Body of pancreas (tissue), 4 donors: Measurements from ENCODE around the gene HIBCH. TPM values are rescaled to one million over a fixed set of nuclear protein-coding genes. Genes with fewer than 3 reads are reported as not detected.

Experiments
- ATAC-seq: fragments of 150-250 bp; one replicate; pipeline ENCODE4 v1.9.1; 2016
- DNase-seq, 4 donors: peaks; one replicate each; pipeline ENCODE4 v3.0.0-alpha.2; 2019
- H3K27ac ChIP-seq, 4 donors: fragments of 200-600 bp; sonication (generic); 1 replicate in 3 of 4; 2 replicates in 1 of 4; pipeline versions ENCODE4 v1.5.1 to v1.6.1; 2016 to 2019; ENCODE audit warnings: mild to moderate bottlenecking in 1 of 4, mixed read lengths in 1 of 4, moderate library complexity in 1 of 4
- H3K27me3 ChIP-seq, 2 donors: fragments of 200-600 bp; sonication (generic); one replicate each; pipeline ENCODE4 v1.6.0; 2016; ENCODE audit warnings: mild to moderate bottlenecking in 1 of 2
- H3K36me3 ChIP-seq, 2 donors: fragments of 200-600 bp; sonication (generic); replicated peaks in 1 of 2; 2 replicates each; pipeline ENCODE4 v1.5.1; 2016; ENCODE audit warnings: low read depth in 2 of 2; ENCODE audit not compliant: insufficient read depth in 1 of 2
- H3K4me1 ChIP-seq: fragments of 200-600 bp; sonication (generic); one replicate; pipeline ENCODE4 v1.6.0; 2016
- H3K4me3 ChIP-seq, 2 donors: fragments of 200-600 bp; sonication (generic); 1 replicate in 1 of 2; 2 replicates in 1 of 2; pipeline ENCODE4 v1.5.1; 2016 to 2019
- H3K9me3 ChIP-seq, 3 donors: fragments of 200-600 bp; sonication (generic); 1 replicate in 2 of 3; 2 replicates in 1 of 3; pipeline ENCODE4 v1.5.1; 2016
- POLR2A ChIP-seq, 3 donors: fragments of 450-650 bp; IDR thresholded peaks; one replicate each; pipeline ENCODE4 v1.6.1; 2016; ENCODE audit warnings: antibody characterized with exemption in 3 of 3, mild to moderate bottlenecking in 2 of 3
- WGBS, 2 donors: methylation state at CpG; one replicate each; pipeline ENCODE4 v1.1.5; 2017; 5-methylcytosine and 5-hydroxymethylcytosine counted together
- intact Hi-C: fragments of 100-400 bp; cut with DNase I; formaldehyde crosslinking; loops from one replicate; pipeline ENCODE4 v1.15.1; 2023
- total RNA-seq, 2 donors: library from RNA; depleted of rRNA; stranded (reverse); fragments of >200 nt; gene quantifications; one replicate each; pipeline ENCODE4 v1.1.0, GENCODE V29; 2016
- TF ChIP-seq, protein P1 (sequence below), 7 experiments: fragments of 450-650 bp in 4 of 7; fragments of 200-600 bp in 3 of 7; sonication (generic) in 3 of 7; IDR thresholded peaks; one replicate each; pipeline ENCODE4 v1.5.1; 2016 to 2019; ENCODE audit warnings: antibody characterized with exemption in 7 of 7

Gene HIBCH
- total RNA-seq, 2 donors from 2014 or later, result 19.4 to 21.3 TPM

DNA sequence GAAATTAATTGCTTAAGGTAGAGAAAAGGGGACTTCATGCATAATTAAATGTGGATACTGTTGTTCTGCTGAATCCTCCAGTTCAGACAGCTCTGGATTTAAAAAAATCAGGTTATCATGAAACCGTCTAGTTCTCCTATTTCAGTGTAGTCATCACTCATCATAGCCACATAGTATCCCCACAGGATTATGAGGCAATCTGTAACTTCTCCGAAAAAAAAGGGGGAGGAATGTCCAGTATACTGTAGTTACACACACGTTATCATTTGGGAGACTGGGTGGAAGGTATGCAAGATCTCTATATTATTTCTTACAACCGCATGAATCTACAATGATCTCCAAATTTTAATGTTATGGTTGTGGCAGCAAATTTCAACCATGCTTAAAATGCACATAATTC lies 114.0 kb downstream of the HIBCH start:
- no peaks in the 10 kb centered on the region for H3K9me3 ChIP-seq
- peaks cover 0 to 2% of the 10 kb centered on the region in 2 donors for H3K36me3 ChIP-seq
- intact Hi-C loops, result no loop called here
- DNase-seq (no peak), ATAC-seq (no peak)
- H3K27ac ChIP-seq, result no peak overlapping the region
- WGBS, 2 donors, result 83 to 90% methylated on average over 4 of the region's 4 CpGs
- no peaks in the 10 kb centered on the region for H3K27me3 ChIP-seq
- H3K4me3 ChIP-seq, result no peak overlapping the region
- TF ChIP-seq, protein P1, sequence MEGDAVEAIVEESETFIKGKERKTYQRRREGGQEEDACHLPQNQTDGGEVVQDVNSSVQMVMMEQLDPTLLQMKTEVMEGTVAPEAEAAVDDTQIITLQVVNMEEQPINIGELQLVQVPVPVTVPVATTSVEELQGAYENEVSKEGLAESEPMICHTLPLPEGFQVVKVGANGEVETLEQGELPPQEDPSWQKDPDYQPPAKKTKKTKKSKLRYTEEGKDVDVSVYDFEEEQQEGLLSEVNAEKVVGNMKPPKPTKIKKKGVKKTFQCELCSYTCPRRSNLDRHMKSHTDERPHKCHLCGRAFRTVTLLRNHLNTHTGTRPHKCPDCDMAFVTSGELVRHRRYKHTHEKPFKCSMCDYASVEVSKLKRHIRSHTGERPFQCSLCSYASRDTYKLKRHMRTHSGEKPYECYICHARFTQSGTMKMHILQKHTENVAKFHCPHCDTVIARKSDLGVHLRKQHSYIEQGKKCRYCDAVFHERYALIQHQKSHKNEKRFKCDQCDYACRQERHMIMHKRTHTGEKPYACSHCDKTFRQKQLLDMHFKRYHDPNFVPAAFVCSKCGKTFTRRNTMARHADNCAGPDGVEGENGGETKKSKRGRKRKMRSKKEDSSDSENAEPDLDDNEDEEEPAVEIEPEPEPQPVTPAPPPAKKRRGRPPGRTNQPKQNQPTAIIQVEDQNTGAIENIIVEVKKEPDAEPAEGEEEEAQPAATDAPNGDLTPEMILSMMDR (IDR thresholded peaks at IDR 0.05), result no peak
- TF ChIP-seq POLR2A (IDR thresholded peaks at IDR 0.05), result no peak
- no peaks in the 10 kb centered on the region for H3K4me1 ChIP-seq

DNA sequence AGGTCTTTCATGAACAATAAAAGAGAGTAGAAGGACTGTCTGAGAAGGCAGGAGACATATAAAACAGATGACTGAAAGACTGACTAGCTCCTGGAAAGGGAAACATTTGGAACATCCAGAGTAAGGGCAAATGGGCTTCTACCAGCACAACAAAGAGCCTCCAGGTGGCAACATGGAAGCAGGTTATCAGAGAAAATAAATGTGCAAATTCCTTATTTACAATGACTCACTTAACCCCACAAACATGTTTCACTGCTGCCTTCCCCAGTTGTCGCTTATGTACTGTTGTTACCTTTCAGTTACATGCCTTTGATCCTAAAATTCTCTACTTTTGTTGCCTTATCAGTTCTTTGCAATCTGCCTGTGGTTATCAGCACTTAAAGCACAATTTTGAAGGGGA lies 117.0 kb downstream of the HIBCH start:
- Histone ChIP-seq H3K27me3 (no peaks in the 10 kb centered on the region), H3K4me3 (no peak overlapping the region), H3K36me3 (peaks cover 0 to 2% of the 10 kb centered on the region in 2 donors), H3K27ac (no peak overlapping the region), H3K9me3 (no peaks in the 10 kb centered on the region), H3K4me1 (peaks cover 11% of the 10 kb centered on the region)
- TF ChIP-seq, protein P1 (IDR thresholded peaks at IDR 0.05), result peak in 1 of 7 experiments; percentile 29
- no peak for TF ChIP-seq POLR2A (IDR thresholded peaks at IDR 0.05)
- DNase-seq (no peak), ATAC-seq (no peak)
- WGBS, 2 donors, result 79 to 86% methylated on average over 1 of the region's 1 CpG
- intact Hi-C loops, result no loop called here

DNA sequence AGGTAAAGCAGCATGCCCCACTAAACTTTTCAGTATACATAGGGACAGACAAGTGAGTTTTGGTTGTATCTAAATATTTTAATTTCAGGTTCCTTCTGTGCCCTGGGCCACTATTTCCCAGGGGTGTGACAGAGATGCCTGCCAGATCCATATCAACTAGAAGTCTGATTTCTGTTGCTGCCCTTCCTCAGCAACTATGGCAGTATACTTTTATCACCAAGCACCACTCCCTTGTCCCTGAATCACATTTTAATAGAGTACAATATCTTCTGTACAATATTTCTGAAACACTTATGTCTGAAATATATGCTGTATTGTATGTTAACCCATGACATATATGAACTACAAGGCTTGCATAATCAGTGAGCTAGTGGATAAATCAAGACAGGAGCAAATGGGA lies 117.6 kb downstream of the HIBCH start:
- no peak overlapping the region for H3K4me3 ChIP-seq
- DNase-seq, result no peak
- H3K4me1 ChIP-seq, result peaks cover 11% of the 10 kb centered on the region
- TF ChIP-seq POLR2A (IDR thresholded peaks at IDR 0.05), result no peak
- TF ChIP-seq, protein P1 (IDR thresholded peaks at IDR 0.05), result no peak
- no peaks in the 10 kb centered on the region for H3K27me3 ChIP-seq
- H3K9me3 ChIP-seq, result no peaks in the 10 kb centered on the region
- intact Hi-C loops, result no loop called here
- ATAC-seq, result no peak
- peaks cover 0 to 2% of the 10 kb centered on the region in 2 donors for H3K36me3 ChIP-seq
- H3K27ac ChIP-seq, result no peak overlapping the region

DNA sequence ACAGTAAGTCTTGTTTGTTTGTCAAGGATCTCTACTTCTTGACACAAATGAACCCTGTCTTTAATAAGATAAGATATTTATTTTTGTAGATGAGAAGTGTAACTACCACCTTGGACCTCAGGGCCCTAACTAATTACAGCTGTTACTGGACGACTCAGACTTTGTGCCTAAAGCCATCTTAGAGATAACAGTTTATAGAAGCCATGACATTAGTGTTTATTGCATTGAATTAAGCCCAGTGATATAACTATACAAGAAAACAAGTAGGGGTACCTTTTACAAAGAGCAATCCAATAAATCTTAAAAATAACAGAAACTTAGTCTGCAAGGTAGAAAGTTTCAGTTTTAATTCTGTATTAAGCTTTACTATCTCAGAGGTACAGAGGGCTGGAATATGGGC lies 119.0 kb downstream of the HIBCH start:
- WGBS, 2 donors, result 47 to 69% methylated on average over 1 of the region's 1 CpG
- Histone ChIP-seq H3K4me3 (no peak overlapping the region), H3K9me3 (no peaks in the 10 kb centered on the region), H3K27me3 (no peaks in the 10 kb centered on the region), H3K27ac (no peak overlapping the region), H3K4me1 (peaks cover 17% of the 10 kb centered on the region), H3K36me3 (peaks cover 0 to 2% of the 10 kb centered on the region in 2 donors)
- ATAC-seq (no peak), DNase-seq (no peak)
- intact Hi-C loops, result no loop called here
- no peak for TF ChIP-seq POLR2A (IDR thresholded peaks at IDR 0.05)
- TF ChIP-seq, protein P1 (IDR thresholded peaks at IDR 0.05), result no peak

DNA sequence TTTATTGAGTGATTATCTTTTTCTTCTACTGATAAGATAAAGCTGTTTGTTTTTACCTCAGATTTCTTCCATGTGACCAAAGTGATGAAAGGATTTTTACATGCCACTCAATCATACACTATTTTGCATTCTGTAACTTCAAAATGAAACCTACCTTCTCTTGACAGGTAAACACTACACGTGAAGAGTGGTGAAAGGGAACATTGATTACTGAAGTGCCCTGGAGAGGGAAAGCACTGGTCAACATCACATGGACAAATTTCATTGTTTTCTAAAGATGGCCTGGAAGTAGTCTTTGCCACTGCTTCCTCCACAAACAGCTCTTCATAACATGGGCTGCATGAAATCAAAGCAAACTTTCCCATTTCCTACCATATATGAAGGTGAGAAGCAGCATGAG lies 120.1 kb downstream of the HIBCH start:
- H3K27ac ChIP-seq, result no peak overlapping the region
- intact Hi-C loops, result no loop called here
- ATAC-seq, result no peak
- H3K36me3 ChIP-seq, result peaks cover 0 to 2% of the 10 kb centered on the region in 2 donors
- no peaks in the 10 kb centered on the region for H3K27me3 ChIP-seq
- no peaks in the 10 kb centered on the region for H3K9me3 ChIP-seq
- 19 to 29% methylated on average over 1 of the region's 1 CpG for WGBS, 2 donors
- DNase-seq, result no peak
- H3K4me1 ChIP-seq, result peaks cover 21% of the 10 kb centered on the region
- no peak overlapping the region for H3K4me3 ChIP-seq
- TF ChIP-seq, protein P1 (IDR thresholded peaks at IDR 0.05), result no peak
